DOHH2 (cell line): ENCODE data around the gene HIPK4.

Experiments
- EZH2phosphoT487 ChIP-seq: fragments of 200-600 bp; sonication (generic); IDR thresholded peaks from 2 replicates; pipeline ENCODE4 v1.6.1; 2017; ENCODE audit warnings: borderline replicate concordance, mild to moderate bottlenecking, antibody characterized with exemption, low read length, moderate library complexity, mixed read lengths
- TF ChIP-seq, protein P1 (sequence below): fragments of 200-600 bp; sonication (generic); IDR thresholded peaks from one replicate; pipeline ENCODE4 v1.5.1; 2014; ENCODE audit warnings: antibody characterized with exemption, mild to moderate bottlenecking, low read depth, low read length; ENCODE audit not compliant: poor library complexity, severe bottlenecking

DNA sequence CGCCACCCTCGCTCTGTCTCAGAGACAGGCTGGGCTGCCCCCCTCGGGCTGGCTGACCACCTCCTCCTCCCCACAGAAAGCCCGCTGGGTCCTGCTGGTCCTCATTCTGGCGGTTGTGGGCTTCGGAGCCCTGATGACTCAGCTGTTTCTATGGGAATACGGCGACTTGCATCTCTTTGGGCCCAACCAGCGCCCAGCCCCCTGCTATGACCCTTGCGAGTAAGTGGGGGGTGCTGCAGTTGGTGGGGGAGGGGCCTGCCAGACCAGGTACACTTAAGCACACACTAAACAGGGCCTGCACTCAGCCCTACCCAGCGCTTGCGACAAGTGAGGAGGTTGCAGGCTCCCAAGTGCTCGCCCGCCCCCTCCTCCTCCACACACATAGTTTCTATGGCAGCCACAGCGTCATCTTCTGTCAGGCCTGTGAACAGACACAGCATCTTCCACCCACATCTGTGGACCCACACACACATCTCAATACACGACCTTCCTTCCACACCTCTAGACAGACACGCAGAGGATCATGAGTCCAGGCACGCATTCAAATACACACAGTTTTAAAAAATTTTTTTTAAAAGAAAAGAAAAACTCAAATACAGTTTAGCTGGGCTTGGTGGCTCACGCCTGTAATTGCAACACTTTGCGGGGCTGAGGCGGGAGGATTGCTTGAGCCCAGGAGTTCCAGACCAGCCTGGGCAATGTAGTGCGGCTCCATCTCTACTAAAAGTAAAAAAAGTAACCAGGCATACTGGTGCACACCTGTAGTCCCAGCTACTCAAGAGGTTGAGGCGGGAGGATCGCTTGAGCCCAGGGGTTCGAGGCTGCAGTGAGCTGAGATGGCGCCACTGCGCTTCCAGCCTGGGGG, 23.1 kb downstream of the HIPK4 start:
- TF ChIP-seq, protein P1, sequence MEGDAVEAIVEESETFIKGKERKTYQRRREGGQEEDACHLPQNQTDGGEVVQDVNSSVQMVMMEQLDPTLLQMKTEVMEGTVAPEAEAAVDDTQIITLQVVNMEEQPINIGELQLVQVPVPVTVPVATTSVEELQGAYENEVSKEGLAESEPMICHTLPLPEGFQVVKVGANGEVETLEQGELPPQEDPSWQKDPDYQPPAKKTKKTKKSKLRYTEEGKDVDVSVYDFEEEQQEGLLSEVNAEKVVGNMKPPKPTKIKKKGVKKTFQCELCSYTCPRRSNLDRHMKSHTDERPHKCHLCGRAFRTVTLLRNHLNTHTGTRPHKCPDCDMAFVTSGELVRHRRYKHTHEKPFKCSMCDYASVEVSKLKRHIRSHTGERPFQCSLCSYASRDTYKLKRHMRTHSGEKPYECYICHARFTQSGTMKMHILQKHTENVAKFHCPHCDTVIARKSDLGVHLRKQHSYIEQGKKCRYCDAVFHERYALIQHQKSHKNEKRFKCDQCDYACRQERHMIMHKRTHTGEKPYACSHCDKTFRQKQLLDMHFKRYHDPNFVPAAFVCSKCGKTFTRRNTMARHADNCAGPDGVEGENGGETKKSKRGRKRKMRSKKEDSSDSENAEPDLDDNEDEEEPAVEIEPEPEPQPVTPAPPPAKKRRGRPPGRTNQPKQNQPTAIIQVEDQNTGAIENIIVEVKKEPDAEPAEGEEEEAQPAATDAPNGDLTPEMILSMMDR, result no peak
- no peak for TF ChIP-seq EZH2phosphoT487
